ENCODE data around the gene GLI1. TPM values are rescaled to one million over a fixed set of nuclear protein-coding genes. Genes with fewer than 3 reads are reported as not detected.

The GLI1 gene
- total RNA-seq, 2 donors from 2014 or later = 0.48 to 1.4 TPM

GRCh38 chr12:57461276-57461916 is 1.8 kb downstream of the GLI1 start:
- Mint-ChIP-seq H3K4me3 (peak overlapping the region; percentile 83), H3K27me3 (peaks cover 12% of the 10 kb centered on the region), H3K36me3 (ENCODE audit: low read depth) (no peaks in the 10 kb centered on the region), H3K9me3 (no peaks in the 10 kb centered on the region), H3K4me1 (peaks cover 24% of the 10 kb centered on the region), H3K27ac (no peak overlapping the region)
- no peak for ATAC-seq (replicated peaks)

DNA sequence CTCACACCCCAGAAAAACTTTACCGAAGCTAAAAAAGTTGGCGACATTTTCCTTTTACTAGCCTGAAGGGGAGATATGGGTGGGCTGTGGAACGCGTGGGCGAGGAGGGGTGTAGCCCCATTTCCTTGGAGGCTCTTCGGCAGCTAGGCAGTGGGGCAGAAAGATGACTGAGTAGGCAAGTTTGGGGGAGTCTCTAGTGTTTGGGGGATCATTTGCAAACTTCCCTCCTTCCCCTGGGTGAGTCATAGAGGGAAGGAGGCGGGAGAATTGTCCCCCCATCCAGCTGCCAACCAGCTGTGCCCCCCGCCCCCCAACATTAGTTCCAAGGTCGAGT is 2.3 kb downstream of the GLI1 start:
- Mint-ChIP-seq H3K27me3 (peaks cover 12% of the 10 kb centered on the region), H3K9me3 (no peaks in the 10 kb centered on the region), H3K36me3 (ENCODE audit: low read depth) (no peaks in the 10 kb centered on the region), H3K4me3 (peak overlapping the region; percentile 83), H3K27ac (no peak overlapping the region), H3K4me1 (peaks cover 24% of the 10 kb centered on the region)
- no peak for ATAC-seq (replicated peaks)

- H3K36me3 Mint-ChIP-seq (ENCODE audit: low read depth) = no peaks in the 10 kb centered on the region
- peaks cover 12% of the 10 kb centered on the region for H3K27me3 Mint-ChIP-seq
- peak; percentile 86 for ATAC-seq (replicated peaks)
- H3K9me3 Mint-ChIP-seq = no peaks in the 10 kb centered on the region
- peak overlapping the region; percentile 83 for H3K4me3 Mint-ChIP-seq
- peak overlapping the region; percentile 67 for H3K27ac Mint-ChIP-seq
- peaks cover 24% of the 10 kb centered on the region for H3K4me1 Mint-ChIP-seq
These were observed 2.8 kb downstream of the GLI1 start for GRCh38 chr12:57462251-57462911.

DNA sequence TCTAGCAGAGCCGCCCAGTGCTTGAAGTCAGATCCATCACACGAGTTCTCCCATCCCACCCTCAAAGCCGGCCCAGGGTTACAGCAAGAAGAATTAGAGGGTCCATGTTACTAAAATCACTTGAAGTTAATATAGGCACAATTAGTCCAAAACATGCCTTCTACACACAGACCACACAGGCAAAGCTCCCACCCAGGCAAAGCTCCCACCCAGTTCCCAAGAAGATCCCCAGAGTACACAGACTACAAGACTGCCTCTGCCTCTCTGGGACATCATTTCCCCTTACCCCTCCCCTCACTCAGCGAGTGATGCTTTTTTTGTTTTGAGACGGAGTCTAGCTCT is 3.3 kb downstream of the GLI1 start:
- H3K4me1 Mint-ChIP-seq = peaks cover 24% of the 10 kb centered on the region
- no peaks in the 10 kb centered on the region for H3K9me3 Mint-ChIP-seq
- ATAC-seq (replicated peaks) = no peak
- H3K27ac Mint-ChIP-seq = peak overlapping the region; percentile 67
- peaks cover 5% of the 10 kb centered on the region for H3K36me3 Mint-ChIP-seq (ENCODE audit: low read depth)
- peaks cover 12% of the 10 kb centered on the region for H3K27me3 Mint-ChIP-seq
- H3K4me3 Mint-ChIP-seq = peak overlapping the region; percentile 83

- Mint-ChIP-seq H3K27ac (no peak overlapping the region), H3K27me3 (peaks cover 12% of the 10 kb centered on the region), H3K36me3 (ENCODE audit: low read depth) (peaks cover 22% of the 10 kb centered on the region), H3K9me3 (no peaks in the 10 kb centered on the region), H3K4me1 (peaks cover 17% of the 10 kb centered on the region), H3K4me3 (no peak overlapping the region)
- ATAC-seq (replicated peaks) = no peak
These were observed 5.0 kb downstream of the GLI1 start for GRCh38 chr12:57464569-57464968.

DNA sequence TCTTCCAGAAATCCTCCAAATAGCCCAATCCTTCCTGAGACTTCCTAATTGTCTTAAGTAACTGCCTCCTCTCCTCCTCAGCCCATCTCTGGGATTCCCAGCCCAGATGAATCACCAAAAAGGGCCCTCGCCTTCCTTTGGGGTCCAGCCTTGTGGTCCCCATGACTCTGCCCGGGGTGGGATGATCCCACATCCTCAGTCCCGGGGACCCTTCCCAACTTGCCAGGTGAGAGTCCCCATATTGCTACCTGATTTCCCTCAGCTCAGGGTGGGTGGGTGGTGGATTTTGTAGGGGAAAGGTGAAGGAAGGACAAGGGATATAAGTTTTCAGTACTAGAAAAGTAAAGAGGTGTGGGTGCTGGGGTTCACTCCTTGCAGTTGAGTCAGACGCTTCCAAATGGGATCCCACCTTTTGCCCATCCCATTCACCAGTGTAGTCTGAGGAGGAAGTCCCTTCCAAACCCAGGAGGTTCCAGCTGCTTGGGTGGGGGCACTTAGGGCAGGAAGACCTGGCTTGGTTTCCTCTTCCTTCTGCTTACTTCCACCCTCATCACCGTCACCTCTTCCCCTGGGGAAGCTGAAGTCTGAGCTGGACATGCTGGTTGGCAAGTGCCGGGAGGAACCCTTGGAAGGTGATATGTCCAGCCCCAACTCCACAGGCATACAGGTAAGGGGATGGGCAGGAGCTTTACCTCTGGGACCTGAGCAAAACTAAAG is 5.6 kb downstream of the GLI1 start:
- Mint-ChIP-seq H3K36me3 (ENCODE audit: low read depth) (peaks cover 28% of the 10 kb centered on the region), H3K4me1 (peaks cover 16% of the 10 kb centered on the region), H3K27me3 (peaks cover 11% of the 10 kb centered on the region), H3K4me3 (no peak overlapping the region), H3K27ac (no peak overlapping the region), H3K9me3 (no peaks in the 10 kb centered on the region)
- no peak for ATAC-seq (replicated peaks)

- no peak overlapping the region for H3K27ac Mint-ChIP-seq
- H3K36me3 Mint-ChIP-seq (ENCODE audit: low read depth) = peaks cover 32% of the 10 kb centered on the region
- no peak for ATAC-seq (replicated peaks)
- H3K4me1 Mint-ChIP-seq = peaks cover 12% of the 10 kb centered on the region
- H3K9me3 Mint-ChIP-seq = no peaks in the 10 kb centered on the region
- peaks cover 7% of the 10 kb centered on the region for H3K27me3 Mint-ChIP-seq
- H3K4me3 Mint-ChIP-seq = no peak overlapping the region
These were observed 6.3 kb downstream of the GLI1 start for GRCh38 chr12:57465747-57466505.

DNA sequence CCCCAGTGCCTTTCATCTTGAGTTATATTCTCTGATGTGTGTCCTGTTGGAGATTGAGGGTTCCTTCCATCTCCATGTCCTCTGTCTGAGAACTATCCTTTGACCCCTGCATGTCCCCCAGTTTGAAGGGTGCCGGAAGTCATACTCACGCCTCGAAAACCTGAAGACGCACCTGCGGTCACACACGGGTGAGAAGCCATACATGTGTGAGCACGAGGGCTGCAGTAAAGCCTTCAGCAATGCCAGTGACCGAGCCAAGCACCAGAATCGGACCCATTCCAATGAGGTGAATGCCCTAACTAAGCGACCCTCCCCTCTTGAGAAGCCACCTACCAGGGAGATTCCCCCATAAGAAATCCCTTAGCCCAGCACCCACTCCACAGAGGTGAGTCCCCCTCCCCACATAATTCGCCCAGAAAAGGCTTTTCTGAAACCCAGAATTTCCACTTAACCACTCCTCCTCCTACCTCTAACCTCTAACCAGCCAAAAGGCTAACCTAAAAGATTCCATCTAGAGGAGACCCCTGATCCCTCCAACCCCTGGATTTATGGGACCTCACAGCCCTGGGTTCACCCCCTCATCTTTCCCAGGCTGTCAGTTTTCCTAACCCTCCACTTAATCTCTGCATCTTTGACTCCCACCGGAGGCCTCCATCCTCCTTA is 7.8 kb downstream of the GLI1 start:
- H3K4me1 Mint-ChIP-seq = peaks cover 11% of the 10 kb centered on the region
- H3K9me3 Mint-ChIP-seq = no peaks in the 10 kb centered on the region
- no peak for ATAC-seq (replicated peaks)

GRCh38 chr12:57467915-57468314 is 8.3 kb downstream of the GLI1 start:
- no peak overlapping the region for H3K27ac Mint-ChIP-seq
- H3K4me3 Mint-ChIP-seq = no peak overlapping the region
- H3K36me3 Mint-ChIP-seq (ENCODE audit: low read depth) = peaks cover 52% of the 10 kb centered on the region
- no peak for ATAC-seq (replicated peaks)
- H3K9me3 Mint-ChIP-seq = no peaks in the 10 kb centered on the region
- no peaks in the 10 kb centered on the region for H3K27me3 Mint-ChIP-seq
- peaks cover 5% of the 10 kb centered on the region for H3K4me1 Mint-ChIP-seq

More for the DNA sequence above, 7.8 kb downstream of the GLI1 start:
- peaks cover 4% of the 10 kb centered on the region for H3K27me3 Mint-ChIP-seq
- peaks cover 46% of the 10 kb centered on the region for H3K36me3 Mint-ChIP-seq (ENCODE audit: low read depth)
- H3K27ac Mint-ChIP-seq = no peak overlapping the region
- H3K4me3 Mint-ChIP-seq = no peak overlapping the region

- H3K9me3 Mint-ChIP-seq = no peaks in the 10 kb centered on the region
- H3K27ac Mint-ChIP-seq = no peak overlapping the region
- H3K36me3 Mint-ChIP-seq (ENCODE audit: low read depth) = peaks cover 68% of the 10 kb centered on the region
- peaks cover 13% of the 10 kb centered on the region for H3K4me1 Mint-ChIP-seq
- peak; percentile 10 for ATAC-seq (replicated peaks)
- H3K4me3 Mint-ChIP-seq = no peak overlapping the region
- no peaks in the 10 kb centered on the region for H3K27me3 Mint-ChIP-seq
These were observed 9.9 kb downstream of the GLI1 start for GRCh38 chr12:57469296-57470164.

DNA sequence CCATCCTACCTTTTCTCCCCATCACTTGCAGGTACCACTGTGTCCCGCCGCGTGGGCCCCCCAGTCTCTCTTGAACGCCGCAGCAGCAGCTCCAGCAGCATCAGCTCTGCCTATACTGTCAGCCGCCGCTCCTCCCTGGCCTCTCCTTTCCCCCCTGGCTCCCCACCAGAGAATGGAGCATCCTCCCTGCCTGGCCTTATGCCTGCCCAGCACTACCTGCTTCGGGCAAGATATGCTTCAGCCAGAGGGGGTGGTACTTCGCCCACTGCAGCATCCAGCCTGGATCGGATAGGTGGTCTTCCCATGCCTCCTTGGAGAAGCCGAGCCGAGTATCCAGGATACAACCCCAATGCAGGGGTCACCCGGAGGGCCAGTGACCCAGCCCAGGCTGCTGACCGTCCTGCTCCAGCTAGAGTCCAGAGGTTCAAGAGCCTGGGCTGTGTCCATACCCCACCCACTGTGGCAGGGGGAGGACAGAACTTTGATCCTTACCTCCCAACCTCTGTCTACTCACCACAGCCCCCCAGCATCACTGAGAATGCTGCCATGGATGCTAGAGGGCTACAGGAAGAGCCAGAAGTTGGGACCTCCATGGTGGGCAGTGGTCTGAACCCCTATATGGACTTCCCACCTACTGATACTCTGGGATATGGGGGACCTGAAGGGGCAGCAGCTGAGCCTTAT is 10.8 kb downstream of the GLI1 start:
- H3K27ac Mint-ChIP-seq = no peak overlapping the region
- H3K36me3 Mint-ChIP-seq (ENCODE audit: low read depth) = peaks cover 77% of the 10 kb centered on the region
- peaks cover 12% of the 10 kb centered on the region for H3K4me1 Mint-ChIP-seq
- H3K9me3 Mint-ChIP-seq = no peaks in the 10 kb centered on the region
- ATAC-seq (replicated peaks) = no peak
- no peak overlapping the region for H3K4me3 Mint-ChIP-seq
- H3K27me3 Mint-ChIP-seq = no peaks in the 10 kb centered on the region

DNA sequence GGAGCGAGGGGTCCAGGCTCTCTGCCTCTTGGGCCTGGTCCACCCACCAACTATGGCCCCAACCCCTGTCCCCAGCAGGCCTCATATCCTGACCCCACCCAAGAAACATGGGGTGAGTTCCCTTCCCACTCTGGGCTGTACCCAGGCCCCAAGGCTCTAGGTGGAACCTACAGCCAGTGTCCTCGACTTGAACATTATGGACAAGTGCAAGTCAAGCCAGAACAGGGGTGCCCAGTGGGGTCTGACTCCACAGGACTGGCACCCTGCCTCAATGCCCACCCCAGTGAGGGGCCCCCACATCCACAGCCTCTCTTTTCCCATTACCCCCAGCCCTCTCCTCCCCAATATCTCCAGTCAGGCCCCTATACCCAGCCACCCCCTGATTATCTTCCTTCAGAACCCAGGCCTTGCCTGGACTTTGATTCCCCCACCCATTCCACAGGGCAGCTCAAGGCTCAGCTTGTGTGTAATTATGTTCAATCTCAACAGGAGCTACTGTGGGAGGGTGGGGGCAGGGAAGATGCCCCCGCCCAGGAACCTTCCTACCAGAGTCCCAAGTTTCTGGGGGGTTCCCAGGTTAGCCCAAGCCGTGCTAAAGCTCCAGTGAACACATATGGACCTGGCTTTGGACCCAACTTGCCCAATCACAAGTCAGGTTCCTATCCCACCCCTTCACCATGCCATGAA is 11.5 kb downstream of the GLI1 start:
- no peak for ATAC-seq (replicated peaks)
- Mint-ChIP-seq H3K27ac (no peak overlapping the region), H3K27me3 (no peaks in the 10 kb centered on the region), H3K9me3 (no peaks in the 10 kb centered on the region), H3K36me3 (ENCODE audit: low read depth) (peaks cover 84% of the 10 kb centered on the region), H3K4me1 (peaks cover 13% of the 10 kb centered on the region), H3K4me3 (no peak overlapping the region)

DNA sequence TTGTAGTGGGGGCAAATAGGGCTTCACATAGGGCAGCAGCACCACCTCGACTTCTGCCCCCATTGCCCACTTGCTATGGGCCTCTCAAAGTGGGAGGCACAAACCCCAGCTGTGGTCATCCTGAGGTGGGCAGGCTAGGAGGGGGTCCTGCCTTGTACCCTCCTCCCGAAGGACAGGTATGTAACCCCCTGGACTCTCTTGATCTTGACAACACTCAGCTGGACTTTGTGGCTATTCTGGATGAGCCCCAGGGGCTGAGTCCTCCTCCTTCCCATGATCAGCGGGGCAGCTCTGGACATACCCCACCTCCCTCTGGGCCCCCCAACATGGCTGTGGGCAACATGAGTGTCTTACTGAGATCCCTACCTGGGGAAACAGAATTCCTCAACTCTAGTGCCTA is 12.1 kb downstream of the GLI1 start:
- no peak overlapping the region for H3K4me3 Mint-ChIP-seq
- ATAC-seq (replicated peaks) = no peak
- peaks cover 89% of the 10 kb centered on the region for H3K36me3 Mint-ChIP-seq (ENCODE audit: low read depth)
- H3K9me3 Mint-ChIP-seq = no peaks in the 10 kb centered on the region
- no peaks in the 10 kb centered on the region for H3K27me3 Mint-ChIP-seq
- H3K4me1 Mint-ChIP-seq = peaks cover 16% of the 10 kb centered on the region
- H3K27ac Mint-ChIP-seq = peak overlapping the region; percentile 46
